ENCODE measurements around the gene SLC6A7.

- TF ChIP-seq CTCF (IDR thresholded peaks at IDR 0.05) (no peak), JUN (CRISPR knock-in tag; IDR thresholded peaks at IDR 0.05) (no peak), HMGXB4 (CRISPR knock-in tag; IDR thresholded peaks at IDR 0.05) (no peak), PRDM15 (CRISPR knock-in tag; IDR thresholded peaks at IDR 0.05) (no peak), NR2C2 (CRISPR knock-in tag; IDR thresholded peaks at IDR 0.05) (no peak), ATF1 (CRISPR knock-in tag; IDR thresholded peaks at IDR 0.05) (no peak), ZNF416 (CRISPR knock-in tag; IDR thresholded peaks at IDR 0.05) (no peak), IRF1 (CRISPR knock-in tag; IDR thresholded peaks at IDR 0.05) (no peak), USF2 (CRISPR knock-in tag; IDR thresholded peaks at IDR 0.05) (no peak), ATF3 (CRISPR knock-in tag; conservative IDR thresholded peaks at IDR 0.05) (no peak), E2F5 (CRISPR knock-in tag; IDR thresholded peaks at IDR 0.05) (no peak), ATF2 (CRISPR knock-in tag; IDR thresholded peaks at IDR 0.05; ENCODE audit: borderline replicate concordance, low read depth) (no peak), ATF6 (CRISPR knock-in tag; IDR thresholded peaks at IDR 0.05) (no peak), SP1 (CRISPR knock-in tag; conservative IDR thresholded peaks at IDR 0.05) (no peak)
These were observed 20.8 kb downstream of the SLC6A7 start for GRCh38 chr5:150210644-150211043.

Measured in WTC11 (cell line).